ENCODE results near the gene FAM228B.
A peak's percentile ranks its signal among the peaks of the same experiment; 100 is the strongest.

DNA sequence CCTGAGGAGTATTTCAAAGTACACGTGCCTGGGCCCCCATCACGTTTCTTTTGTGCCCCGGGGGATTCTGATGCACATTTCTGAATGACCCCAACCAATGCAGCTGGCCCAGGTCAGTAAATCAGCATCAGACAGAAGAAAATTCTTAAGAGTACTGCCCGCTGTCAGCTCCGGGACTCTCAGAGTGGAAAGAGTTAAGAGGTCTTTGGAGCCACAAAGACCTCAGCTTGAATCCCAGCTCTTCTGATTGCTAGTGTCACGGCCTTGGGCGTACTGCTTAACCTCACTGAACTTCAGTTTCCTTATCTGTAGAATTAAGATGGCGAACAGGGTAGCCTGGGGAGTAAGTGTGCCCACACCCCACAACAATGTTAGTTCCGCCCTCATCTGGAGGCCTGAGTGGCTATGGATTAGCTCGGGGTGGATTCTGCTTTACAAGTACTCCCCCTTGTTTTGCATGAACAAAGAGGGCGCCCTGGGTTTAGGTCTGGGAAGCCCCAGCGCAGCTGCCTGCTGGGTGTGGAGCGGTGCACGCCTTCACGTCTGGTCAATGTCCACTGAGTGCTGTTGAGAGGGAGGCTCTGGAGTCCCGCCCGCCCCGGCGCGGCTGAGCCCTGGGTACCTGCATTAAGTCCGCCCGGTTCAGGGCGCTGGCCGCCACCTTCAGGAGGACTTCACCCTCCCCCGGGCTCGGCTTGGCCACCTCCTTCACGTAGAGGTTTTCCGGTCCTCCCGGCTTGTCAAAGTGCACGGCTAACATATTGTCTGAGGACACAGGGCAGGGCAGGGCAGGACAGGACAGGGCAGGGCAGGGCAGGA lies 39.5 kb upstream of the FAM228B start:
- TF ChIP-seq, protein P1, sequence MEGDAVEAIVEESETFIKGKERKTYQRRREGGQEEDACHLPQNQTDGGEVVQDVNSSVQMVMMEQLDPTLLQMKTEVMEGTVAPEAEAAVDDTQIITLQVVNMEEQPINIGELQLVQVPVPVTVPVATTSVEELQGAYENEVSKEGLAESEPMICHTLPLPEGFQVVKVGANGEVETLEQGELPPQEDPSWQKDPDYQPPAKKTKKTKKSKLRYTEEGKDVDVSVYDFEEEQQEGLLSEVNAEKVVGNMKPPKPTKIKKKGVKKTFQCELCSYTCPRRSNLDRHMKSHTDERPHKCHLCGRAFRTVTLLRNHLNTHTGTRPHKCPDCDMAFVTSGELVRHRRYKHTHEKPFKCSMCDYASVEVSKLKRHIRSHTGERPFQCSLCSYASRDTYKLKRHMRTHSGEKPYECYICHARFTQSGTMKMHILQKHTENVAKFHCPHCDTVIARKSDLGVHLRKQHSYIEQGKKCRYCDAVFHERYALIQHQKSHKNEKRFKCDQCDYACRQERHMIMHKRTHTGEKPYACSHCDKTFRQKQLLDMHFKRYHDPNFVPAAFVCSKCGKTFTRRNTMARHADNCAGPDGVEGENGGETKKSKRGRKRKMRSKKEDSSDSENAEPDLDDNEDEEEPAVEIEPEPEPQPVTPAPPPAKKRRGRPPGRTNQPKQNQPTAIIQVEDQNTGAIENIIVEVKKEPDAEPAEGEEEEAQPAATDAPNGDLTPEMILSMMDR (IDR thresholded peaks at IDR 0.05): no peak
- peak in 1 of 4 donors; percentile 23 for TF ChIP-seq POLR2AphosphoS5 (IDR thresholded peaks at IDR 0.05)
- no peak for TF ChIP-seq POLR2A (IDR thresholded peaks at IDR 0.05)
- TF ChIP-seq EP300 (IDR thresholded peaks at IDR 0.05): no peak
